Stimulated activated CD8-positive, alpha-beta memory T cell treated with anti-CD3 and anti-CD28 coated beads, Interleukin-7, amount 100 ng/mL, for 4 hours (primary cell): ENCODE data around the gene GSTM1.
"Not testable (repeated sequence)": the region's sequence is repeated elsewhere in the genome, so short reads cannot be mapped to it uniquely, and the experiment has no call there.

Experiments used
- DNase-seq, 2 donors: peaks; one replicate each; pipeline ENCODE4 v3.0.0-alpha.2; 2020; ENCODE audit warnings: low read depth in 2 of 2

GSTM1 gene

GRCh38 chr1:109697861-109698260, 10.2 kb downstream of the GSTM1 start:
- DNase-seq, result not testable (repeated sequence)

- DNase-seq, result not testable (repeated sequence)
Observed at GRCh38 chr1:109702940-109703339, 15.3 kb downstream of the GSTM1 start.

GRCh38 chr1:109704173-109704572, 16.6 kb downstream of the GSTM1 start:
- DNase-seq, result no peak

GRCh38 chr1:109705411-109705810, 17.8 kb downstream of the GSTM1 start:
- no peak for DNase-seq

- not testable (repeated sequence) for DNase-seq
Observed at GRCh38 chr1:109708949-109709348, 21.3 kb downstream of the GSTM1 start.

GRCh38 chr1:109709822-109710221, 22.2 kb downstream of the GSTM1 start:
- DNase-seq, result not testable (repeated sequence)

GRCh38 chr1:109711593-109712320, 24.1 kb downstream of the GSTM1 start, which contains the start of gene GSTM5:
Gene GSTM5 (plus strand): TSS chr1:109712251. CDS start chr1:109712313, 62 bp downstream.
- DNase-seq, result not testable (repeated sequence)

GRCh38 chr1:109712321-109712864, 24.8 kb downstream of the GSTM1 start:
- no peak for DNase-seq

- no peak for DNase-seq
Observed at GRCh38 chr1:109713636-109714035, 26.0 kb downstream of the GSTM1 start.

- no peak for DNase-seq
Observed at GRCh38 chr1:109714661-109715372, 27.2 kb downstream of the GSTM1 start.

- DNase-seq, result no peak
Observed at GRCh38 chr1:109716121-109716520, 28.5 kb downstream of the GSTM1 start.

- no peak for DNase-seq
Observed at GRCh38 chr1:109716570-109717090, 29.0 kb downstream of the GSTM1 start.

GRCh38 chr1:109717729-109718128, 30.1 kb downstream of the GSTM1 start:
- no peak for DNase-seq

GRCh38 chr1:109718495-109718894, 30.9 kb downstream of the GSTM1 start:
- no peak for DNase-seq

GRCh38 chr1:109719337-109719837, 31.8 kb downstream of the GSTM1 start:
- DNase-seq, result no peak

- DNase-seq, result no peak
Observed at GRCh38 chr1:109721042-109721441, 33.4 kb downstream of the GSTM1 start.

GRCh38 chr1:109721971-109722370, 34.4 kb downstream of the GSTM1 start:
- DNase-seq, result no peak

GRCh38 chr1:109722908-109723691, 35.5 kb downstream of the GSTM1 start:
- DNase-seq, result no peak

- DNase-seq, result no peak
Observed at GRCh38 chr1:109724933-109725332, 37.3 kb downstream of the GSTM1 start.

- no peak for DNase-seq
Observed at GRCh38 chr1:109725510-109725909, 37.9 kb downstream of the GSTM1 start.

GRCh38 chr1:109726007-109726406, 38.4 kb downstream of the GSTM1 start:
- no peak for DNase-seq
